AG04449 (cell line): ENCODE data around the gene KIF21B.

Source experiments
- CTCF ChIA-PET: fragments of 350-600 bp; formaldehyde crosslinking; extraction: SDS; loops from one replicate; lab custom pipeline; 2021; ENCODE audit warnings: antibody characterized with exemption; lab: Yijun Ruan, JAX
- POLR2A ChIA-PET: fragments of 400-600, 350-600 bp; formaldehyde crosslinking; extraction: SDS; loops from one replicate; lab custom pipeline; 2020; ENCODE audit warnings: antibody characterized with exemption, inconsistent platforms; lab: Yijun Ruan, JAX
- DNase-seq: peaks from one replicate; pipeline ENCODE4 v3.0.0-alpha.2; 2010; ENCODE audit warnings: low read depth, low spot score
- H3K4me3 ChIP-seq: 2 replicates; pipeline ENCODE4 v1.5.1; 2011; ENCODE audit warnings: low read depth, mild to moderate bottlenecking, control low read depth, low read length
- TF ChIP-seq, protein P1 (sequence below): IDR thresholded peaks from one replicate; pipeline ENCODE4 v1.5.1; 2011; ENCODE audit warnings: mild to moderate bottlenecking, moderate library complexity, low read length, control low read depth, inconsistent platforms; ENCODE audit not compliant: insufficient read depth; ENCODE audit errors: missing control alignments

KIF21B gene

DNA sequence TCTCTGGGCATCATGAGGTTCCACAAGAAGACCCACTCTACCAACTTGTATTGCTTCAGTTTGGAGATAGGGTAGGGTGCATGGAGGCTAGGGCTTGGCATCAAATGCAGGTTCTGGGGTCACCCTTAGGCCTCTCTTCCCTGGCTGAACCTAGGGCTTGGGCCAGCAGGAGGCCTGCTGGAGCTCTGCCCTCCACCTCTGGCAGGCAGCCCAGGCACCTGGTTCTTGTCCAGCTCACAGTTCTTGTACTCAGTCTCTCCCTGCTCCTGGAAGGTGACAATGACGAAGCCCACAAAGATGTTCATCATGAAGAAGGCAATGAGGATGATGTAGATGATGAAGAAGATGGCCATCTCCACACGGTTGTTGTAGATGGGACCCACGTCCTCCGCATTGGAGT, 37.5 kb upstream of the KIF21B start:
- H3K4me3 ChIP-seq = no peak overlapping the region
- TF ChIP-seq, protein P1, sequence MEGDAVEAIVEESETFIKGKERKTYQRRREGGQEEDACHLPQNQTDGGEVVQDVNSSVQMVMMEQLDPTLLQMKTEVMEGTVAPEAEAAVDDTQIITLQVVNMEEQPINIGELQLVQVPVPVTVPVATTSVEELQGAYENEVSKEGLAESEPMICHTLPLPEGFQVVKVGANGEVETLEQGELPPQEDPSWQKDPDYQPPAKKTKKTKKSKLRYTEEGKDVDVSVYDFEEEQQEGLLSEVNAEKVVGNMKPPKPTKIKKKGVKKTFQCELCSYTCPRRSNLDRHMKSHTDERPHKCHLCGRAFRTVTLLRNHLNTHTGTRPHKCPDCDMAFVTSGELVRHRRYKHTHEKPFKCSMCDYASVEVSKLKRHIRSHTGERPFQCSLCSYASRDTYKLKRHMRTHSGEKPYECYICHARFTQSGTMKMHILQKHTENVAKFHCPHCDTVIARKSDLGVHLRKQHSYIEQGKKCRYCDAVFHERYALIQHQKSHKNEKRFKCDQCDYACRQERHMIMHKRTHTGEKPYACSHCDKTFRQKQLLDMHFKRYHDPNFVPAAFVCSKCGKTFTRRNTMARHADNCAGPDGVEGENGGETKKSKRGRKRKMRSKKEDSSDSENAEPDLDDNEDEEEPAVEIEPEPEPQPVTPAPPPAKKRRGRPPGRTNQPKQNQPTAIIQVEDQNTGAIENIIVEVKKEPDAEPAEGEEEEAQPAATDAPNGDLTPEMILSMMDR = no peak
- POLR2A ChIA-PET = no interaction called here
- no peak for DNase-seq
- CTCF ChIA-PET = no interaction called here

GRCh38 chr1:201060586-201060985, 37.1 kb upstream of the KIF21B start:
- ChIA-PET CTCF (no interaction called here), POLR2A (no interaction called here)
- H3K4me3 ChIP-seq = no peak overlapping the region
- DNase-seq = no peak
- TF ChIP-seq, protein P1 = no peak

GRCh38 chr1:201059871-201060555, 36.5 kb upstream of the KIF21B start:
- DNase-seq = no peak
- TF ChIP-seq, protein P1 = no peak
- H3K4me3 ChIP-seq = no peak overlapping the region
- ChIA-PET CTCF (interaction anchor here (1.8 to 3.0 kb wide), 2 partner anchors 16 to 88 kb away, joined by 6 to 8 read pairs; no protein-coding TSS in a partner anchor), POLR2A (no interaction called here)

- ChIA-PET POLR2A (no interaction called here), CTCF (interaction anchor here (1.1 to 3.0 kb wide), 3 partner anchors 15 to 87 kb away, joined by 4 to 8 read pairs (median 6); no protein-coding TSS in a partner anchor)
- no peak for DNase-seq
Observed at GRCh38 chr1:201059401-201059800, 35.9 kb upstream of the KIF21B start.

GRCh38 chr1:201054091-201054543, 30.6 kb upstream of the KIF21B start:
- TF ChIP-seq, protein P1 = no peak
- DNase-seq = no peak
- POLR2A ChIA-PET = no interaction called here
- CTCF ChIA-PET = interaction anchor here (0.7 to 1.7 kb wide), 5 partner anchors 10 to 82 kb away, joined by 3 to 5 read pairs (median 3); no protein-coding TSS in a partner anchor
- H3K4me3 ChIP-seq = no peak overlapping the region

More at GRCh38 chr1:201059401-201059800, 35.9 kb upstream of the KIF21B start:
- TF ChIP-seq, protein P1 = no peak
- H3K4me3 ChIP-seq = no peak overlapping the region

GRCh38 chr1:201053155-201053860, 29.8 kb upstream of the KIF21B start:
- POLR2A ChIA-PET = no interaction called here
- CTCF ChIA-PET = interaction anchor here (1.1 to 10.0 kb wide), 4 partner anchors 9 to 81 kb away, joined by 3 to 75 read pairs (median 4); no protein-coding TSS in a partner anchor
- no peak overlapping the region for H3K4me3 ChIP-seq
- no peak for DNase-seq
- TF ChIP-seq, protein P1 = no peak
